HG03571 (cell line): Measurements from ENCODE around the gene ZEB2.
A peak's percentile ranks its signal among the peaks of the same experiment; 100 is the strongest.

Source experiments
- ATAC-seq: cut with Tn5 transposase; IDR thresholded peaks from one replicate; pipeline ENCODE4 v1.9.1; 2021; ENCODE audit not compliant: unreplicated experiment

The ZEB2 gene

DNA sequence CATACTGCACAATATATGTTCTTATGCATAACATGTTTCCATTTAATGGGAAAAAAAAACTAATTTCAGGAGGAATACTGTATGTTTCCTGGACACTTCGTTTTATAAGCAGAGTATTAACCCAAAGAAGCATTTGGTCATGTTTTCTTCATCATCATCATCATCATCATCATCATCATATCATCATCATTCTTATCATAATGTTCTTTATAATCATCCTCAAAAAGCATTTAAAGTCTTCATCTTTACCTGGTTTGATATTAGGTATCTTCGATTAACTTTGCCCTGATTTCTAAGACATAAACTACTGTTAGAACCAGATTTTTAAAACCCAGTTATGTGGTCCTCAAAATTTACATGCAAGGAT lies 47.9 kb downstream of the ZEB2 start:
- ATAC-seq, result no peak

GRCh38 chr2:144471305-144472045 lies 48.4 kb downstream of the ZEB2 start:
- peak; percentile 80 for ATAC-seq

DNA sequence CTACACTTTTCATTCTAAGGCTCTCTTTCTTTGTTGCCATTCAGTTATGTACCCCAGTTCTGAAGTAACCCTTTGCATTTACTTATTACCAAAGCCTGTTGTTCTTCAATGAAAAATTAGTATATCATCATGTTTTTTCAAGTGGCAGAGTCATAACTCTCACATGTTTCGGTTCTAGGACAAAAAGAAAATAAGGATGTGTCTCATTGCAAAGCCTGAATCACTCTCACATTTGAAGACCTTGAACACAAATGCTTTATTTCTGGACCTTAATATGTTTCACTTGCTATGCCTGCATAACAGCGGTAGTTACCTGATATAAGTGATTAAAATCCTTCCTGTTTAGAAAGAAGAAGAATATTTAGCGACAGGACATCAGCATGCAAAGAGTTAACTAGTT lies 49.1 kb downstream of the ZEB2 start:
- no peak for ATAC-seq

- no peak for ATAC-seq
Observed at GRCh38 chr2:144470334-144470733, 49.6 kb downstream of the ZEB2 start.

- ATAC-seq, result no peak
Observed at GRCh38 chr2:144469798-144470197, 50.1 kb downstream of the ZEB2 start.

DNA sequence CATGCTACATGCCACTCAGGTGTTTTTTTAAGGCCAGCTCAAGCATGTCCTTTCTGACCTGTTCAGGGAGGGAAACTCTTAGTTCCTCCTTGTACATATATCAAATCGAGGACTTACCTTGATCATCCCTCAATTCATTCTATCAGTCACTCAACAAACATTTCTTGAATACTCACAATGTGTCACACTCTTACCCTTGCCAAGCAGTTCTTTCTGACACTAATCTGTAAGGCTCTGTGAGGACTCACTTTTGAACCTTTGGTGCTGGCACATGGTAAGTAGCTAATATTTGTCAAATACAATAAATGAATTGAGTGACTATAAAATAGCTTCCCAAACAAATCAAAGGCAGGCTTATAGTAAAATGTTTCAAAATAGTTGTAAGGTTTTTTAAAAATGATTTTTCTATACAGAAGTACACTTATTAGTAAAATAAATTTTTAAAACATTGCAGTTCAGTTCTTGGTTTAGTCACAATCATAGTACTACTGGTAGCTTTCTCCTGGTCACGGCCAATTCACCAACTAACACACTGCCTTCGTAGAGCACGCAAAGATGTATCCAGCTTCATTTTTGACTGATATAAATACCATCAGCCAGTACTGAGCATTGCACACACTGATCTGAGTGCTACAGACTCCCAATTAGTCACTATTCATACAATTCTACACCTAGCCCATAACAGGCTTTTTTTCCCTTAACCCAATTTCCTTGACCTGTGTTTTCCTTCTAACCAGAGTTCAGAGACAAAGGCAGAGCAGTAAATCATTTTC lies 50.9 kb downstream of the ZEB2 start:
- ATAC-seq, result no peak

DNA sequence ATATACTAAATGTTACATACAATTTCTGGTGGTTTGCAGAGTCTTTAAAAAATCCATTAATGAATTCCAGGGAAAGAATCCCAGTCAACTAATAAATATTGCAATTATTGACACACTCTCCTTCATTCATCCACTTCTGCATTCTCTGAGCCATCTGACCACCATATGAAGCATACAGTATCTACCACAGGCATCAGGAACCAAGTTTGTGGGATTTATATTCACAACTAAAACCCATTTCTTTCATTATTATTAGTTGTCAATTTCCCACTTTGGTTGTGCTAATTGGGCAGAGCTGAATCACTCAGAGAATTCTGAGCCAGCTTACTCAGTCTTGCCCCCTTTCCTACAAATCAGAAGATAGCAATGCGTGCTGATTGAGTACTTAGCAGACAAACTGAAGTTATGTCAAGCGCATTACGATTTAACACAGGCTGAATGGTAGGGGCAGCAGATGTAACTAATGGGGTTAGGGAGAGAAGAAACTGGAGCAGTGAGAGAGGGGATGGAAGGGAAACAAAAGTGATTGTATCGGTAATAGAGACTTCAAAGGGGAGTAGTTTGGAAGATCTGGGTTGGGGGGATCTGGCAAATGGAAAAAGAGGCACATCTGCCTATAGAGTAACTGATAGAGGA lies 52.3 kb downstream of the ZEB2 start:
- no peak for ATAC-seq

DNA sequence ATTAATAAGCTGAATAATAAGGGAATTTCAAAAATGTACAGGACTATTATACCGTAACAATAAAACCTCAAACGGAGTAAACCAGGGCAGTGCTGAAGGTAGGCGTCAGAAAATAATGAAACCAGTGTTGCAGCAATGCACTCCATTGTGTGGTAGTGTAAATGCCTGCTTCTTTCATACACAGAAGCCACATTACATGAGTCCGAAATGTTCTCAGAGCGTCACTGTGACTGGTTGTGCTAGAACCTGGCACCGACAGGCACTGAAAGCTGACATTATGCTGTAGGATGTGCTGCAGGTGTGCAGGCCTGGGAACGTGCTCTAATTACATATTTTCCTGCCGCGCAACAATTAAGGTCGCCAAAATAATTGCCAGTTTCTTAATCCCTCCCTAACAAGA lies 53.3 kb downstream of the ZEB2 start:
- ATAC-seq, result no peak

DNA sequence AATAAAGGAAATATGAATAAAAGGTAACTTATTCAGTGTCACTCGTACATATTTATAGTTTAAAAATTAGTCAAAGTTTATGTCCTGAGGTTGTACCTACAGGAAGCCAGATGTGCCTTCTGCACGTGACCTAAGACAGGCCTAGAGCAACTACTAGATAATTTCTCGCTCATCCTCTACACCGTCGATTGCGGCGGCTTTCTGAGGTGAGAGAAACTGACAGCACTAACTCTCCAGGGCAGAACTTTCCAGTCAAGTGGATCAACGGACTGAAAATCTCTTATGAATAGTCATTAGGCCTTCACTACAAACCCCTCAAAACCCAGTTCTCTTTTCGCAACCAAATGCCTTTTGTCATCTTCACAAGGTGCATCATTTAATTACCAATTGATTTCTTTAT lies 54.2 kb downstream of the ZEB2 start:
- ATAC-seq, result no peak

DNA sequence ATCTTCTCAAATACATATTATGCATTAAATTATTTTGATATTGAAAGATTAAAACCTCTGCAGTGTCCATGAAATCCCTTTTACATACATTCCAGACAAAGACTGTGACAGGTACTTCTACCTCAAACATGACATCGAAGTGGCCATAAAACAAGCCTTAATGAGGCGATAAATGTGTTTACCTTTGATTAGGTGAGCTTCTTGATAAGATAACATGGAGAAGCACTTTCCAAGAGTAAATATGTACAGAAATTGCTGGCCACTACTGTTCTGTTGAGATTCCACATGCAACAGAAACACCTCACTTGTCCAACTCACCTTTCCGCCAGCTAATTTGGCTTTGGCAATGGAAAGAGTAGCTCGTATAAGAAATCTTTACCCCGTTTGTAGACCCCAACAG lies 55.2 kb downstream of the ZEB2 start:
- ATAC-seq, result no peak

DNA sequence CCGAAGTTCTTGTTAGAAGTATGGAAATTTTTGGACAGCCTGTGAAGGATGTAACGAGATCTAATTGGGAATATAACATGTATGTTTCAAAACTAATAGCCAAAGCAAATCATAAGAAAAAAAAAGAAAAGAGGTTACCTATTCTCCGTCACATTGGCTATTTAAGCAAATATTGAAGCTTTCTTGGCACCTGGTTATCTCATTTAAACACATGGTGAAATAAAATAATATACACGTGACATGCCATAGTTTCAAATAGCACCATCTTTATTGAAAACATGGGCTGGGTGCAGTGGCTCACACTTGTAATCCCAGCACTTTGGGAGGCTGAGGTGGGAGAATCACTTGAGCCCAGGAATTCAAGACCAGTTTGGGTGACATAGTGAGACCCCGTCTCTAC lies 56.7 kb downstream of the ZEB2 start:
- ATAC-seq, result no peak

DNA sequence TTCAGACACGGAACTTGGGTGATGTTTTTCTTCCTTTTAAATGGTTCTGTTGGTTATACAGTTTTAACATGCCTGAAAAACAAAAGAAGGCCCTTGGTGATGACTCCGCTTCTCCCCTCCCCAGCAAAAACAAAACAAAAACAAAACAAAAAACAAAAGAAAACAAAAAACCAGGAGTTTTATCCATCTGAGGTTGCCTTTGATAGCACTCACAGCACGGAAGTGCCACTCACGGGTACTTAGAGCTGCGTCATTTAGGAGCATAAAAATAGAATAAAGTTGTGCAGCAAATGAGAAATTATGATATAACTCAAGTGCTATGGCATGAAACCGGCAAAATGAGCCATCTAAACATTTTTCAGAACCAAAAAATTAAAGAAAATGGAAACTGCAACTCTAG lies 57.7 kb downstream of the ZEB2 start:
- no peak for ATAC-seq

DNA sequence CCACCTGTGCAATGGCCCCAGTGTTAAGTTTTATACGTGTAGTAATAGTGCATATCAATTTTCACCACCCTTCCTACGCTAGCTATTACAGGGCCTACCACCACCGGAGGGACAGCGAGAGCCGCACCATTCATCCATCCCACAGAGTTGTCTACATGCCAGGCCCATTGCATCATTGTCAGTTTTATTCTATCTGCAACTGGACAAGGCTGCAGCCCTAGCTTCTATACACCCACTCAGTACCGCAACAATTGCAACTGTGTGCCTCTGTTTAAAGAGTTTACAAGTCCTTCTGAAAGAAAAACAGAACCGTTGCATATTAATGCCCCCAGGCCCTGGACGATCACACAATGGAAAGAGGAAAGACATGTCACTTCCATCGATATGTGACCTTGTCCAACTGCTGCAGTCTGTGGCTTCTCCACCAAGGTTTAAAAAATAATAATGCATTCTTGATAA lies 58.6 kb downstream of the ZEB2 start:
- no peak for ATAC-seq

DNA sequence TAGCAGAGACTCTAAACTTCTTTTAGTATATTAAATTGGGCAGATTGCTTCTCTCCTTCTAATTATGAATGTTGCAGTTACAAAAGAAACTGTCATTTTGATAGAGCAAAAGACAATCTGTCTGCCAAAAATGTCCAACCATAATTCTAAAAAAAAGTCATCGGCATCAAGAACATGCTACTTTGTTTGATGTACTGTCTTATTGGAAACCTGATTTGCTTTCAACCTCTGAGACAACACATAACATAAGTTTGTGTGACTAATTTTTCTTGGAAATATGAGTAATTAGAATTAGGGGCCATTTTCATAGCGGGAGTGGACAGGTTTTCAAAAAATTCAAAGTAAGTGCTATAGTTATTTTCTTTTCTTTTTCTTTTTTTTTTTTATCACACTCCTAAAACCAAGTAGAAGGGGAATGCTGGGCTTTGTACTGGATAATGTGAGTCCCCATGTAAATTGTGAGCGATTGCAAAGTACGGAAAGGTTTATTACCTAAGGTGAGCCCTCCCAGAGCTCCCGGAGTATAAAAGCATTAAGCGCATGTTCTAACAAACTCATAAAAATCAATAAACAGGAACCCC lies 59.1 kb downstream of the ZEB2 start:
- no peak for ATAC-seq

DNA sequence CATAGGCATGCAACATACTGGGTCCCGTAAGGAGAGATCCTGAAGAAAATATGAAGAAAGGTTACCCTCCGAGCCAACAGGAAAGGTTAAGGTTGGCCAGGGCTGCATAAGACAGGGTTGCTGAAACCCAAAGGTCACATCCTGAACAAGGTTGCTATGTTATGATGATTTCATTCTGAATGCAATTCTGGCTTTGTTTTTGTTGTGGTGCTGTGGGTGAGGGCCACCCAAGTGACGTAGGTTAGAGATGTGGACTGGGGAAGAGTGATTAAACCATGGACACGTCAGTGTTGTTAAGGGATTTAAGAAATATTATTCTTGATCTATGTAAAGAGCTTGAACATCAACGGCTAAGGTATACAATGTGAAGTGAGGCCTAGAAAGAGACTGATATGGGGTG lies 60.0 kb downstream of the ZEB2 start:
- no peak for ATAC-seq

DNA sequence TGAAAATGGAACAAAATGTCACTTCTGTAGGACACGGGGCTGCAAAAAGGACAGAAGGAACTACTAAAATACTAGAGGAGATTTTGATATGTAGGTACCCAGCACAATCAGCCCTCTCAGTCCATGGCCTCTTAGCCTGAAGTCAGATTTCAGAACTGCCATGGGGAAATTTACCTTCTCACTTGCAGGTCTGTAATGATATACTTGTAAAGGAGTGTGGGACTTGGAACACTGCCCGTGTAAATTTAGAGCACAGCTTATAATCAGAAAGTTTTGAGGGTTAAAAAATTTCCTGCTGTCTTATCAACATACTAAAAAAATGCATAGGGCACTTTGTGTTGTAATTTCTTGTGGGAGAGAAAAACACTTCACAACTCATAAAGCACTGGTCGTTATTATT lies 60.6 kb downstream of the ZEB2 start:
- ATAC-seq, result no peak

DNA sequence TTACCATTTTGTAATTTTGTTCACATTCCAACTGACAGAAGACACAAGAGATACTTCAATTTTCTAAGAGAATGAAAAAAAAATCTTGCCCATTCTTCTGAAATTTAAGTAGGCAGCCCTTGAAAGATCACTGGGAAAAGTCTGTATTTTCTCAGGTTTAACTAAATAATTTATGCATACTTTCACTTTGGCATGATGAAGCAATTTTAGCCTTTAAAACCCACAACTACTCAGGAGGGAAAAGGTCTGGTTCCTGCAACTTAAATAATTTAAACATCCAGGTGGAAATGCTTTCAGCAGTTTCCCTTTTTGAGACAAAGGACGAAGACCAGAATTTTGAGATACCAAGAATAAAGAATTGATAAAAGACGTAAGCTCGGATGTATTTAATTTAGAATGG lies 61.4 kb downstream of the ZEB2 start:
- ATAC-seq, result no peak

DNA sequence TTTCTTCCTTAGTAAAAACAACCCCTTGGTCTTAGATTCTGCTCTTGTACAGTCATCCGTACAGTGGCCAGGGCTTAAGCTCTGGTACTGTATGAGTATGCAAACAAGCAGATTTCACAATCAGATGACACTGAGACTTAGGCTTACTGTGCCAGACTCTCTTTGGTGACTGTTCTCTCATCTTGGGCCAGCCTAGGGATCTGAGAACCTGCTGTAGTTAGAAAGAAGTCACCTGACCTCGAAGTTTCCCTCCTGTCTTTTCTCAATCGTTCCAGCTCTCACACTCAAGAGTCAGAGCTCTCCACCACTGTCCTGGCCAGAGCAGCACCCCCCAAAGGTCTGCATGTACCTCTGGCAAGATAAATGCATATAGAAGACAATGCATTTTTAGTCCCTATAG lies 63.2 kb downstream of the ZEB2 start:
- ATAC-seq, result no peak

DNA sequence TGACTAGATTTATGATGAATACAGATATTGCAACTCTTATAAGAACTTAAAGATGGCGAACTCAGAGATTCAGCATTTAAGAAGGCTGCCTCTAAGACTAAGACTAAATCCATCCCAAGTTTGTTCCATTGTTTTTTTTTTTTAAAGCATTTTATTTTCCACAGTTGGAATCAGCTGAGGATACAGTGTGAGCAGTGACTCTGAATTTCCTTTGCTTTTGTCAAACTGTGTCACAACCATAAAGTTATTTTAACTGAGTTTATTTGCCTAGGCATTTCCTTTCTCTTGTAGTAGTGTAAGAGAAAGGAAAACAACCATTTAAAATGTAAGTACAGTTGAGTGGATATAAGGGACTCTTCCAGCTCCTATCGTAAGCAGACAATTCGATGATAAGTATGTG lies 63.9 kb downstream of the ZEB2 start:
- no peak for ATAC-seq

DNA sequence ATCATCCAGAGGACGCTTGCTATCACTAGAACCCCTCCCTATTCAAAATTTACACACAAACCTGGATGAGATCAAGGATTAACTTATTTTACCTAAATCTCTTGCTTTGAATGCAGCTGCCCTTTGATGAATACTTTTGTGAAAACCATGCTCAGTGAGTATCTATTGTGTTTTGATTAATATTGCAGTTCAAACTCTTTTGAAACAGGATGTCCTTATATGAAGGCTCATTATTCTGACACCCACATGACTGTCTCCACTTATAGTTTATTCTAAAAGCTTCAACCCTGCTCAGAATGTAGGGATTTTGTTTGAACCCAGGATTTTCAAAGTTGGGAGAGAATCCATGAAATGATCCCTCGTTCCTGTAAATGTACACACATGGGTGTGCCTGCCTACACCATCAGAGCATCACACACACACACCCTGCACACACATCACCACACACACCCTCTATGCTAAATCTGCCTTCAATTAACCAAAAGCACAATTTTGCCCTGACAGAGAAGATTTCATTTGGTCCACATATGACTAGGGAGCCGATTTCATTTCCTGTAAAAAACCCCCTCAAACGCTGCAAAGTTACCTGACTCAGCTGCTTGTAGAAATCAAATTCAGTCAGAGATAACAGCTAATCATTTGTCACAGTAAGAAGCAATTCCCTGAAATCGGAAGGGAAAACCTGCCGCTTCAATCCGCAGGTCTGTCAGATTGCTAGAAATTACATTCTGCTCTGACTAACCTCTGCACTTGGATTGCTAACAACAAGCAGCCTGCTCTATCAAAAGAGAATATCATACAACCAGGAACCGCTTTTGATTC lies 65.2 kb downstream of the ZEB2 start:
- no peak for ATAC-seq
